SK-N-MC (cell line): ENCODE measurements around the gene LSM12.
"Not testable (repeated sequence)": the region's sequence is repeated elsewhere in the genome, so short reads cannot be mapped to it uniquely, and the experiment has no call there.

Source experiments
- DNase-seq: peaks from one replicate; pipeline ENCODE4 v3.0.0-alpha.2; 2011; ENCODE audit warnings: low read depth, low spot score
- H3K27ac ChIP-seq: fragments of 200-600 bp; sonication (generic); 2 replicates; pipeline ENCODE4 v1.5.1; 2016; ENCODE audit warnings: mixed run types
- H3K36me3 ChIP-seq: fragments of 200-600 bp; sonication (generic); 2 replicates; pipeline ENCODE4 v1.6.1; 2017; ENCODE audit warnings: antibody characterized with exemption, low read length, mixed read lengths; ENCODE audit not compliant: insufficient read depth
- H3K4me3 ChIP-seq: fragments of 200-600 bp; sonication (generic); 2 replicates; pipeline ENCODE4 v1.5.1; 2016
- H3K9ac ChIP-seq: fragments of 200-600 bp; sonication (generic); 2 replicates; pipeline ENCODE4 v1.8.0; 2017; ENCODE audit warnings: mixed run types, mixed read lengths; ENCODE audit not compliant: insufficient read length
- H3K9me3 ChIP-seq: fragments of 200-600 bp; sonication (generic); 2 replicates; pipeline ENCODE4 v1.6.1; 2017; ENCODE audit warnings: low read depth, mild to moderate bottlenecking, antibody characterized with exemption, low read length, moderate library complexity, mixed read lengths
- EZH2 ChIP-seq: fragments of 200-600 bp; sonication (generic); IDR thresholded peaks from one replicate; pipeline ENCODE4 v1.6.1; 2017; ENCODE audit warnings: antibody characterized with exemption
- FOXP2 ChIP-seq: optimal IDR thresholded peaks from 2 replicates; pipeline ENCODE3; 2011; ENCODE audit warnings: mild to moderate bottlenecking, moderate library complexity; ENCODE audit not compliant: insufficient read depth; ENCODE audit errors: extremely low read length, control extremely low read depth
- POLR2AphosphoS5 ChIP-seq: IDR thresholded peaks from 2 replicates; pipeline ENCODE4 v1.6.1; 2012; ENCODE audit warnings: mild to moderate bottlenecking, low read depth, low read length, borderline replicate concordance

Gene LSM12

DNA sequence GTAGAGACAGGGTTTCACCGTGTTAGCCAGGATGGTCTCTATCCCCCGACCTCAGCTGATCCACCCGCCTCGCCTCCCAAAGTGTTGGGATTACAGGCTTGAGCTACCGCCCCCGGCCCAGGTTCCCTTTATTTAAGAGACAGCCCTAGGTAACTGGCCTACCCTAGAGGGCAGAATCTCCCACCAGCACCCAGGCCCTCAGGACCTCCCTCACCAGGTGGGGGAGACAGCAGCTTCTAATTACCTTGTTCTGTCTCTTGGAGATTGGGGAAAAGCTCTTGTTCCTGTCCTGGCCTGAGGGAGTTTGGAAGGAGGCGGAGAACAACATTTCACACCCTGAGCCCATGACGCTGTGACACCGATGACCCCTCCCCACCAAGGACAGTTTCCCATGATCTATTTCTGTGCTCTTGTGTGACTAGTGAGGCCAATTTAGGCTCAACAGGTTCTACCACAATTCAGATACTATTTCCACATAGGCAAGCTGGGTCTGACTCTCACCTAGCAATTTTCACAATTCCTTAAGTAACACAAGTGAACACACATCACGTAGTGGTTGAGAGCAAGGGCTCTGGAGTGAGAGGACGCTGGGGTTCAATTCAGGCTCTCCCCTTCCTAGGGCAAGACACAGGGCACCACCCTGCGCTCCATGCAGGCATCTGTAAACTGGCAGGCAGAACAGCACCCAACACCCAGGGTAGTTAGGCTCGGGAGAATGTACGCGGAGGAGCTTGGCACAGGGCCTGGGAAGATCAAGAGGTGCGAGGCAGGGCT lies 36.6 kb upstream of the LSM12 start:
- peak overlapping the region; percentile 42; the same call in 1 of the 2 replicates for H3K27ac ChIP-seq
- no peaks in the 10 kb centered on the region for H3K9me3 ChIP-seq
- no peak overlapping the region for H3K4me3 ChIP-seq
- no peak overlapping the region for H3K9ac ChIP-seq
- TF ChIP-seq EZH2 (no peak), POLR2AphosphoS5 (no peak), FOXP2 (no peak)
- H3K36me3 ChIP-seq, result peaks cover 3% of the 10 kb centered on the region; the same call in 1 of the 2 replicates
- DNase-seq, result no peak

DNA sequence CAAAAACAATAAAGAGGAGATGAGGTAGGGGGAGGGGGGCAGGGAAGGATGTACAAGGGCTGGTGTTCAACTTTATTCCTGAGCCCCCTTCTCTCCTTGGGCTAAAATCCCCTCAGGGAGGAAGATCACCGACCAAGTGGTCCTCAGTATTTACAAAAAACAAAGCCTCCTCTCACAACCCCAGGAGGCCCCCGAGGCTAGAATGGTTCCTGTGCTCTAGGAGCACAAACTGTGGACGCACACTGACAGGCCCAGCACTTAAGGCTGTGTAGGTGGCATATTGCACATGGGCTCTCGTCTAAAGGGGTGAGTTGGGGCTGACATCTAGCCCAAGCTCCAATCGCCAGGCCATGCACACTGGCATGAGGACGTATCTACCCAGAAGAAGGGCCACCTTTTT lies 35.4 kb upstream of the LSM12 start:
- not testable (repeated sequence) for H3K27ac ChIP-seq, DNase-seq, H3K9me3 ChIP-seq, H3K36me3 ChIP-seq, H3K9ac ChIP-seq, H3K4me3 ChIP-seq

DNA sequence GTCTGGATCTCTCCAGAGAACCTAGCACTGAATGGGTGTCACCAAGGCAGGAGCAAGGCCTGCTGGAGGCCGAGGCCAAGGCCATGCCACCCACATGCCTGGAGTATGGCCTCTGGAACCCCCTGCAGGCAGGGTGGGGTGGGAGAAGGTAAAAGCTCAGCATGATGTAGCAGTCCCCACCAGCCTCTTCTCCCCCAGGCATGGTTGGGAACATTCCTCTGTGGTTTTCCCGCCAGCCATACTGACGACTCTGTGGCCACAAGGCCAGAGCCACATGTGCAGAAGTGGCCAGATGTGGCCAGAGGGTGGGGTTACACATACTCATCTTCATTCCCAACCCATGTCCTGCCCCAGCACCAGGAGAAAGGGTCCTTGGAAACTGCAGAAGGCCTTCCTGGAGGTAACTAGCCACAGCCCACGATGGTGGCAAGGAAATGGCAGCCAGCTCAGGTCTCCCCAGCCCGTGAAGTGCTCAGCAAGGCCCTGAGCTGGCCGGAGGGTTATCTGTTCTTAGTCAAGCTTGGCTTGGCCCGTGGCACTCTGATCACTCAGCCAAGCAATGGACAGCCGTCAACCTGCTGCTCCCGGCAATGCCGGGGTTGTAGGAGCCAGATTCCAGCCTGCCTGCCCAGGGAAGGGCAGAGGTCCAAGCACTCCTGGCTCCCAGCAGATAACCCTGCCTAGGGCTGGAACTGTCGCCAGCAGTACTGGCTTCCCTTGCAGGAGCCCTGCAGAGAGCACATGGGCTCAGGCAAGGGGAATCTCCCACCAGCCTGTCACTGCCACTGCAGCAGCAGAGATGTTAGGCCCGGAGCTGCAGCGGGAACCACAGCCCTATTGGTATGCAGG lies 30.9 kb upstream of the LSM12 start:
- no peak for DNase-seq
- peak overlapping the region; percentile 97 for H3K27ac ChIP-seq
- H3K36me3 ChIP-seq, result peaks cover 2% of the 10 kb centered on the region; the same call in 1 of the 2 replicates
- no peak overlapping the region for H3K4me3 ChIP-seq
- TF ChIP-seq POLR2AphosphoS5 (no peak), FOXP2 (no peak), EZH2 (no peak)
- H3K9ac ChIP-seq, result no peak overlapping the region
- no peaks in the 10 kb centered on the region for H3K9me3 ChIP-seq

DNA sequence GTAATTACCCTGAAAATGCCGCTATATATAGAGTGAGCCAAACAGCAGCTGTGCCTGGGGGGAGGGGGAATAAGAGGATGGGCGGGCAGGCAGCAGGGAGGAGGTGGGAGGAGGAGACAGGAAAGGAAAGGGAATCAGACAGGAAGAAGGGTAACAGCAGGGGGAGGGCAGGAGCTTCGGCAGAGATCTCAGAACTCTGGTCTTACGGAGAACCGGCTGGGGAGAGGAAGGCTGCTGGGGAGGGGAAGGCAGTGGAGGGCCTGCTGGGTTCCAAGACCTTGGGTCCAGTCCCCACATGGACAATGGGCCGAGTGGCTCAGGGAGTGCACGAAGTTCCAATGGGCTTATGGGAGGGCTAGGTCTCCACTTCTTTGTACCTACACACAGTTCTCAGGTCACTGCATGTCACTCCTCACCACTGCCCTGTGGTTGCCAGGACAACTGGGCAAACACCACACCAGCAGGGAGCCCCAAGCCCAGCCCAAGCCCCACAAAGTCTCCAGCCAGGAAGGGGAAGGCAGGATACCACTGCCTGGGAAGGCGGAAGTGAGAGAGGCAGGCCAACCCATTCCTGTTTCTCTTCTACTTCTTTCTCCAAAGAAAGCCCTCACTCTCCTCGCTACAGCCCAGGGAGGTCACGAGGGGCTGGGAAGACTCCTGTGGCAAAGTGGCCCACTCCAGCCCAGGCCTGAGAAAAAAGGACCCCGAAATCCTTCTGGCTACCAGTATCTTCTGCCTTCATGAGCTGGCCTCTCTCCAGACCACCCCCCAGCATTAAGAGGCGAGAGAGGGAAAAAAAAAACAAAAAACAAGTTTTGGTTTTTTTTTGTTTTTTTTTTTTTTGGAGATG lies 29.4 kb upstream of the LSM12 start:
- Histone ChIP-seq H3K36me3 (peaks cover 15% of the 10 kb centered on the region; the same call in 1 of the 2 replicates), H3K4me3 (peak overlapping the region; percentile 75), H3K9me3 (no peaks in the 10 kb centered on the region), H3K27ac (peak overlapping the region; percentile 97), H3K9ac (peak overlapping the region; percentile 63)
- peak; percentile 91 for DNase-seq
- TF ChIP-seq EZH2 (no peak), POLR2AphosphoS5 (peak; percentile 83), FOXP2 (no peak)

DNA sequence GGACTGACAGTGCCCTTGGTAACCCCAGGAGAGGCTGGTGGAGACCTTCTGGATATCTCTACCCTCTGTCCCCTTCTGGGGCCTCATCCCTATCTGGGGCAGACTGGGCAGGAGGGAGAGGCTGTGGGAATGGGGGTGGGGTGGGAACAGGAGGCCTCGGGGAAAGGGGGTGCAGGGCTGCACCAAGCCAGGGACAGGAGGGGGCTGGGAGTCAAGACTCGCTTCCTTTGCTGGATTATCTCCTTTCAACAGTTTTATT lies 28.8 kb upstream of the LSM12 start:
- Histone ChIP-seq H3K9ac (no peak overlapping the region), H3K27ac (peak overlapping the region; percentile 97)

DNA sequence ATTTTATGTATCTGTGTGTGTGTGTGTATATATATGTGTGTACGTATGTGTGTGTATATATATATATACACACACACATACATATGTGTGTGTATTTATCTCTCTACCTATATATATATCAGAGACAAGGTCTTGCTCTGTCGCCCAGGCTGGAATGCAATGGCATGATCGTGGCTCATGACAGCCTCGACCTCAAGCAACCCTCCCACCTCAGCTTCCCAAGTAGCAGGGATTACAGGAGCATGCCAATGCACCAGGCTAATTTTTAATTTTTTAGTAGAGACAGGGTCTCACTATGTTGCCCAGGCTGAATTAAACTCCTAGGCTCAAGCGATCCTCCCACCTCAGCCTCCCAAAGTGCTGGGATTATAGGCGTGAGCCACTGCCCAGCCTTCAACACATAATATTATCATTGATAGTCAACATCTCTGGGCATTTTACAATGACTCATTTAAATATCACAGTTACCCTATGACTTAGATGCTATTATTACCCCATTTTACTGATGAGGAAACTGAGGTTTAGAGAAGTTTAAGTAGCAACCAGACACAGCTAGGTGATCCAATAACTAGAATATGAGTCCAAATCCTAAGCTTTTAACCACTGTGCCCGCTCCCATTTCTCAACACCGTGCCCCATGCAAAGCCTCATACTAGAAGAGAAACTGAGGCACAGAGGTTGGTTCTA lies 28.4 kb upstream of the LSM12 start:
- no peak for TF ChIP-seq EZH2
- no peak for TF ChIP-seq FOXP2
- no peak for TF ChIP-seq POLR2AphosphoS5
- no peak overlapping the region for H3K9ac ChIP-seq
- peak overlapping the region; percentile 75 for H3K4me3 ChIP-seq
- H3K36me3 ChIP-seq, result peaks cover 15% of the 10 kb centered on the region; the same call in 1 of the 2 replicates
- DNase-seq, result no peak
- H3K27ac ChIP-seq, result peak overlapping the region; percentile 97
- H3K9me3 ChIP-seq, result no peaks in the 10 kb centered on the region

More for the DNA sequence above, 28.8 kb upstream of the LSM12 start:
- H3K4me3 ChIP-seq, result peak overlapping the region; percentile 75
- H3K9me3 ChIP-seq, result no peaks in the 10 kb centered on the region
- H3K36me3 ChIP-seq, result peaks cover 15% of the 10 kb centered on the region; the same call in 1 of the 2 replicates
- DNase-seq, result no peak
- TF ChIP-seq FOXP2, result no peak
- no peak for TF ChIP-seq EZH2
- no peak for TF ChIP-seq POLR2AphosphoS5

DNA sequence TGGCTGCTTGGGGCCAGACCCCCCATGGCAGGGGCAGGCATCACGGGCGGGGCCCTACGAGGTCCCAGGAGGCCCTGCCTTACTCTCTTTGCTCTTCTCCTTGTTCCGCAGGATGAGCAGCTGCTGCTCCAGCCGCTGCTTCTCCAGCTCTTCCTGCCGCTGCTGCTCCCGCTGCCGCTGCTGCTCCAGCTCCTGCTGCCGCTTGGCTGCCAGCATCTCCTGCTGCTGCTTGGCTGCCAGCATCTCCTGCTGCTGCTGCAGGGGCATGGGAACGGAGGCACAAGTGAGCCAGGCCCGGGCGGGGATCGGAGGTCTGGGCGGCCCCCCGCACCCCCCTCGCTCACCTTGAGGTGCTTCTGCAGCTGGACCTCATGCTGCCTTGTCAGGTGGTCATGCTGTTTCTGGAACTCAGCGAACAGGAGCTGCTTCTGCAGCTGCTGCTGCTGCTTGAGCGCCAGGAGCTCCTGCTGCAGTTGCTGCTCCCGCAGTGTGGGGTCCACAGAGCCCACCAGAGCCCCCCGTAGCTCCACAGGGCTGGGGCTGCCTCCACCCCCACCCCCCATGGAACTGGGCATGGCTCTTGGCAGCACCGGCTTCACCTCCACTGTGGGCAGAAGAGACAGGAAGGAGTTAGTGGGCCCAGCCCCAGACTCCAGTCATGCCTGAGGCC lies 26.9 kb upstream of the LSM12 start:
- Histone ChIP-seq H3K9me3 (no peaks in the 10 kb centered on the region), H3K27ac (peak overlapping the region; percentile 42; the same call in 1 of the 2 replicates), H3K9ac (no peak overlapping the region), H3K36me3 (peaks cover 15% of the 10 kb centered on the region; the same call in 1 of the 2 replicates), H3K4me3 (no peak overlapping the region)
- no peak for DNase-seq
- TF ChIP-seq POLR2AphosphoS5 (no peak), EZH2 (no peak), FOXP2 (no peak)
